Osteoblast (primary cell): ENCODE results near the gene COL8A1. TPM values are rescaled to one million over a fixed set of nuclear protein-coding genes. Genes with fewer than 3 reads are reported as not detected.

Experiments
- DNase-seq: peaks from one replicate; pipeline ENCODE4 v3.0.0; 2011; ENCODE audit warnings: low spot score, mixed read lengths; ENCODE audit not compliant: insufficient read length; ENCODE audit errors: missing footprints
- H2AFZ ChIP-seq: 2 replicates; pipeline ENCODE4 v1.6.0; 2011; ENCODE audit warnings: mild to moderate bottlenecking, low read length
- H3K27ac ChIP-seq: 2 replicates; pipeline ENCODE4 v1.5.1; 2011; ENCODE audit warnings: mild to moderate bottlenecking, low read depth, low read length, moderate library complexity
- H3K27me3 ChIP-seq: 2 replicates; pipeline ENCODE4 v1.6.0; 2012; ENCODE audit warnings: mild to moderate bottlenecking, control low read depth, inconsistent platforms, low read length, moderate library complexity; ENCODE audit not compliant: insufficient read depth
- H3K36me3 ChIP-seq: 2 replicates; pipeline ENCODE4 v1.5.1; 2011; ENCODE audit warnings: mild to moderate bottlenecking, low read length, control low read depth, moderate library complexity; ENCODE audit not compliant: insufficient read depth
- H3K4me1 ChIP-seq: 2 replicates; pipeline ENCODE4 v1.5.1; 2011; ENCODE audit warnings: mild to moderate bottlenecking, low read length, control low read depth, moderate library complexity; ENCODE audit not compliant: insufficient read depth
- H3K4me2 ChIP-seq: 2 replicates; pipeline ENCODE4 v1.6.0; 2011; ENCODE audit warnings: mild to moderate bottlenecking, low read length; ENCODE audit not compliant: insufficient read depth
- H3K4me3 ChIP-seq: fragments of 200-600 bp; sonication (generic); 3 replicates; pipeline ENCODE4 v1.5.1; 2012; ENCODE audit warnings: mild to moderate bottlenecking, low read length, inconsistent platforms; ENCODE audit not compliant: insufficient read depth
- H3K79me2 ChIP-seq: 2 replicates; pipeline ENCODE4 v1.6.0; 2012; ENCODE audit warnings: mild to moderate bottlenecking, low read length, control low read depth, inconsistent platforms; ENCODE audit not compliant: insufficient read depth
- H3K9me3 ChIP-seq: 2 replicates; pipeline ENCODE4 v1.5.1; 2011; ENCODE audit warnings: low read depth, low read length, control low read depth
- H4K20me1 ChIP-seq: 2 replicates; pipeline ENCODE4 v1.6.0; 2012; ENCODE audit warnings: mild to moderate bottlenecking, low read length, control low read depth; ENCODE audit not compliant: insufficient read depth
- CTCF ChIP-seq: IDR thresholded peaks from 2 replicates; pipeline ENCODE4 v1.5.1; 2011; ENCODE audit warnings: mild to moderate bottlenecking, low read depth, low read length, moderate library complexity; ENCODE audit errors: extremely low read depth
- total RNA-seq: library from RNA; depleted of rRNA; stranded (reverse); fragments of >200 nt; gene quantifications from 2 replicates; pipeline ENCODE4 v1.2.3, GENCODE V29; 2012

The COL8A1 gene
- total RNA-seq, 1 donor = 311 TPM

- no peaks in the 10 kb centered on the region for H4K20me1 ChIP-seq
- H3K9me3 ChIP-seq = no peaks in the 10 kb centered on the region
- H3K79me2 ChIP-seq = peaks cover 3% of the 10 kb centered on the region
- no peak for TF ChIP-seq CTCF
- H3K36me3 ChIP-seq = peaks cover 41% of the 10 kb centered on the region
- H3K4me2 ChIP-seq = no peak overlapping the region
- peaks cover 35% of the 10 kb centered on the region for H3K4me1 ChIP-seq
- H3K4me3 ChIP-seq = no peak overlapping the region
- H2AFZ ChIP-seq = no peak overlapping the region
- H3K27me3 ChIP-seq = no peaks in the 10 kb centered on the region
- no peak for DNase-seq
- no peak overlapping the region for H3K27ac ChIP-seq
These were observed 134.3 kb downstream of the COL8A1 start for GRCh38 chr3:99772671-99773070.

- Histone ChIP-seq H3K27ac (no peak overlapping the region), H4K20me1 (no peaks in the 10 kb centered on the region), H3K4me1 (peaks cover 44% of the 10 kb centered on the region), H3K27me3 (no peaks in the 10 kb centered on the region), H3K9me3 (no peaks in the 10 kb centered on the region), H3K4me3 (no peak overlapping the region), H3K4me2 (no peak overlapping the region), H3K36me3 (peaks cover 29% of the 10 kb centered on the region), H3K79me2 (peaks cover 3% of the 10 kb centered on the region), H2AFZ (no peak overlapping the region)
- no peak for TF ChIP-seq CTCF
- peak; percentile 58 for DNase-seq
These were observed 136.1 kb downstream of the COL8A1 start for GRCh38 chr3:99774467-99774866.

DNA sequence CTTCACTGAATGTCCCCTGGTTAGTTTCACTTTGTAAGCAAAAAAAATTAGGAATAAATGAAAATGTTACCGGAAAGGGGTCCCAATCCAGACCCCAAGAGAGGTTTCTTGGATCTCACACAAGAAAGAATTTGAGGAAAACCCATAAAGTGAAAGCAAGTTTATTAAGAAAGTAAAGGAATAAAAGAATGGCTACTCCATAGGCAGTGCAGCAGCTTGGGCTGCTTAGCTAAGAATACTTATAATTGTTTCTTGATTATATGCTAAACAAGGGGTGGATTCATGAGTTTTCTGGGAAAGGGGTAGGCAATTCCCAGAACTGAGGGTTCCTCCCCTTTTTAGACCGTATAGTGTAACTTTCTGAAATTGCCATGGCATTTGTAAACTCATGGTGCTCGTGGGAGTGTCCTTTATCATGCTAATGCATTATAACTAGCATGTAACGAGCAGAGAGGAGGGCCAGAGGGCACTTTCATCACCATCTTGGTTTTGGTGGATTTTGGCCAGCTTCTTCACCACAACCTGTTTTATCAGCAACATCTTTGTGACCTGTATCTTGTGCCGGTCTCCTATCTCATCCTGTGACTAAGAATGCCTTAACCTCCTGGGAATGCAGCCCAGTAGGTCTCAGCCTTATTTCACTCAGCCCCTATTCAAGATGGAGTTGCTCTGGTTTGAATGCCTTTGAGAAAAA, 138.3 kb downstream of the COL8A1 start:
- Histone ChIP-seq H3K4me2 (peak overlapping the region; percentile 11), H2AFZ (no peak overlapping the region), H3K4me3 (no peak overlapping the region), H3K27me3 (no peaks in the 10 kb centered on the region), H4K20me1 (no peaks in the 10 kb centered on the region), H3K27ac (peak overlapping the region; percentile 29), H3K4me1 (peaks cover 66% of the 10 kb centered on the region), H3K79me2 (peaks cover 3% of the 10 kb centered on the region), H3K9me3 (no peaks in the 10 kb centered on the region), H3K36me3 (peaks cover 29% of the 10 kb centered on the region)
- DNase-seq = no peak
- TF ChIP-seq CTCF = no peak

- Histone ChIP-seq H3K36me3 (peaks cover 29% of the 10 kb centered on the region), H3K4me3 (no peak overlapping the region), H3K27me3 (no peaks in the 10 kb centered on the region), H3K4me2 (no peak overlapping the region), H3K9me3 (no peaks in the 10 kb centered on the region), H2AFZ (no peak overlapping the region), H3K79me2 (peaks cover 3% of the 10 kb centered on the region), H4K20me1 (no peaks in the 10 kb centered on the region), H3K27ac (no peak overlapping the region), H3K4me1 (peaks cover 71% of the 10 kb centered on the region)
- DNase-seq = no peak
- TF ChIP-seq CTCF = no peak
These were observed 138.8 kb downstream of the COL8A1 start for GRCh38 chr3:99777210-99777549.
